Small intestine (tissue), 7 donors: ENCODE results near the gene RAPGEF2. TPM values are rescaled to one million over a fixed set of nuclear protein-coding genes. Genes with fewer than 3 reads are reported as not detected.
A peak's percentile ranks its signal among the peaks of the same experiment; 100 is the strongest.

Experiments
- DNase-seq, 2 donors: peaks; one replicate each; pipeline versions ENCODE4 v3.0.0 to v3.0.0-alpha.2; 2013
- FAIRE-seq: peaks from 2 replicates; lab custom pipeline; 2012; peaks lifted over from hg19 to GRCh38; lab: Jason Lieb, UNC
- H3K27ac ChIP-seq, 3 donors: one replicate each; pipeline ENCODE4 v1.5.1; 2013; ENCODE audit warnings: low read length in 2 of 3, mild to moderate bottlenecking in 2 of 3, control low read depth in 1 of 3, inconsistent platforms in 1 of 3, low read depth in 1 of 3, moderate library complexity in 1 of 3
- H3K27me3 ChIP-seq, 3 donors: one replicate each; pipeline ENCODE4 v1.6.1; 2013; ENCODE audit warnings: low read length in 3 of 3, inconsistent platforms in 1 of 3; ENCODE audit not compliant: control insufficient read depth in 3 of 3, insufficient read depth in 3 of 3
- H3K36me3 ChIP-seq, 3 donors: one replicate each; pipeline ENCODE4 v1.6.1; 2013; ENCODE audit warnings: low read length in 3 of 3, inconsistent platforms in 1 of 3, low read depth in 1 of 3, mild to moderate bottlenecking in 1 of 3, moderate library complexity in 1 of 3; ENCODE audit not compliant: control insufficient read depth in 3 of 3, insufficient read depth in 2 of 3
- H3K4me1 ChIP-seq, 3 donors: one replicate each; pipeline ENCODE4 v1.6.1; 2013; ENCODE audit warnings: low read length in 2 of 3, inconsistent platforms in 1 of 3, low read depth in 1 of 3, mild to moderate bottlenecking in 1 of 3, moderate library complexity in 1 of 3; ENCODE audit not compliant: control insufficient read depth in 3 of 3, insufficient read depth in 2 of 3
- H3K4me3 ChIP-seq, 3 donors: one replicate each; pipeline ENCODE4 v1.5.1; 2013; ENCODE audit warnings: low read length in 3 of 3, control low read depth in 1 of 3, inconsistent platforms in 1 of 3, low read depth in 1 of 3, mild to moderate bottlenecking in 1 of 3, moderate library complexity in 1 of 3
- H3K9me3 ChIP-seq, 2 donors: one replicate each; pipeline ENCODE4 v1.6.1; 2013; ENCODE audit warnings: low read depth in 1 of 2, low read length in 1 of 2; ENCODE audit not compliant: control insufficient read depth in 2 of 2, insufficient read depth in 1 of 2
- WGBS, 3 donors: extraction: QIAGEN DNeasy Blood & Tissue Kit; methylation state at CpG; one replicate each; pipeline ENCODE4 v1.1.7; 2013; 5-methylcytosine and 5-hydroxymethylcytosine counted together
- polyA plus RNA-seq, 4 donors: library from polyadenylated mRNA; stranded (reverse) in 3 of 4; unstranded in 1 of 4; fragments of 200-250 nt in 3 of 4; fragments of 120-200 nt in 1 of 4; gene quantifications; one replicate each; pipeline versions ENCODE4 v1.2.1 to v1.2.3, GENCODE V29; 2013
- donor health status: healthy with polysubstance abuse.
- donor health status: control.
- donor health status: control.
- donor health status: Bipolar disorder and iron deficiency.
- donor health status: healthy.

RAPGEF2 gene
- polyA plus RNA-seq, 4 donors, result 7.6 to 49.5 (median 11.8) TPM

DNA sequence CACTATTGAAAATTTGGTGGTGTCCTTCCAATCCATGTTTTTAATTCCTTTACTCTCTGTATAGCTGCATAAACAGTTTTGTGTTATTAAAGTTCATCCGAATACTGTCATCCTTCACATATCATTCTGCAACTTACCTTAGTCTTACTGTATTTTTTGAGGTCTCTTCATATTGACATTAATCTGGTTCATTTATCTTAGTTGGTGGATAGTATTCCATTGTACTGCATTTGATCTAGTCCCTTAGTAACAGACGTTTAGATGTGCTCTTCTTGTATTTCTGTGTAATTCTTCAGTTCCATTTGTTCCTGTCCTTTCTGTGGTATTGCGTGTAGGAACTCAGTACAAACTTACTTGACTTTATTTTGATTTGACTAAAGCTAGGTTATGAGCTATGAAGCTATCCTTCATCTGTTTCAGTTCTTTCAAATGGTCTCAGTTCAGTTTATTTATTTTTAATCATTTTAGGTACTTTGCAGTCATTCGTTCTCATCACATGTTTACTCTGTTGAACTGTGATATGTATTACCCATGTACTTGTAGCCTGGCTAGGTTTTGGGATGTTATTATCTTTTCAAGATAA, 41.3 kb downstream of the RAPGEF2 start:
- no peaks in the 10 kb centered on the region for H3K9me3 ChIP-seq
- H3K4me3 ChIP-seq, result no peak overlapping the region
- WGBS, 3 donors, result 71 to 83% (median 79%) methylated on average over 4 of the region's 4 CpGs
- H3K27ac ChIP-seq, result no peak overlapping the region
- FAIRE-seq, result no peak
- H3K36me3 ChIP-seq, result no peaks in the 10 kb centered on the region
- no peaks in the 10 kb centered on the region for H3K27me3 ChIP-seq
- peaks cover 0 to 4% (median 0%) of the 10 kb centered on the region in 3 donors for H3K4me1 ChIP-seq
- no peak for DNase-seq

DNA sequence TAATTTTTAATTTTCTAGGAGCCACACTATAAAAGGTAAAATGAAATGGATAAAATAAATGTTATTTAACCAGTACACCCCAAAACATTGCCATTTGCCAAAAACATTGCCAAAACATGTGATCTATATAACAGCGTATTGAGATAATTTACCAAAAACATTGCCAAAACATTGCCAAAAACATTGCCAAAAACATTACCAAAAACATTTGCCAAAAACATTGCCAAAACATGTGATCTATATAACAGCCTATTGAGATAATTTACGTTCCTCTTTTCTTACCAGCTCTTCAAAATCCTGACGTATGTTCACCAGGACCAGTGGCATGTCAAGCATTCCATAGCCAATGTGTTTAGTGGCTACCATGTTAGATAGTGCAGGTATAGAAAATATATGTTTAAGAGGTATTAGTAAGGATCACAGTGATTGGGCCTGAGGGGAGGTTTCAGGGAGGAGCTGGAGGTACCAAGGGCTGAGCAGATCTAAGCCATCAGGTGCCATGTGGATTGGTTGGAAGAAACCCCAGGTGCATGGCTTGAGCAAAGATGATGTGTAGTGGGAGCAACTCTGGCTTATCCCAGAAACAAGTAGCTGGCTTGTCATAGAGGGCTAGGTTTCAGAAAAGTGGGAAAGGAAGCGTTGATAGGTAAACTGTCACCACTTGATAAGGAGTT, 42.6 kb downstream of the RAPGEF2 start:
- H3K4me1 ChIP-seq, result peaks cover 0 to 6% (median 0%) of the 10 kb centered on the region in 3 donors
- 89 to 96% (median 93%) methylated on average over 4 of the region's 4 CpGs for WGBS, 3 donors
- no peaks in the 10 kb centered on the region for H3K9me3 ChIP-seq
- FAIRE-seq, result no peak
- H3K27ac ChIP-seq, result no peak overlapping the region
- DNase-seq, result no peak
- no peaks in the 10 kb centered on the region for H3K36me3 ChIP-seq
- no peaks in the 10 kb centered on the region for H3K27me3 ChIP-seq
- H3K4me3 ChIP-seq, result no peak overlapping the region

DNA sequence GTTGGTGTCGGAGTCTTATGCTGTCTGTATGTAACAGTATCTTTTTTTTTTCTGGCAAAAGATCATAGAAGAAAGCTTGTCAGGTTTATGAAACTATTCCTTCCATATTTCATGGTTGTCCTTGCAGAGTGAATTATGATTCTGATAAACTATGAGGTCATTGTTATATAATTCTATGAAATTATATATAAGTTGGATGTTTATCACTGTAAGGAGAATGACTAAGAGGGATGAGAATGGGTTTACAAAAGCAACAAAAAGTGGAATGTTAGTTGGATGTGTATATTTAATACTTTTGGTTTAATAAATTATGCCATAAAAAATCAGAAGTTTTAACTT, 43.1 kb downstream of the RAPGEF2 start:
- Histone ChIP-seq H3K9me3 (no peaks in the 10 kb centered on the region), H3K36me3 (no peaks in the 10 kb centered on the region), H3K27me3 (no peaks in the 10 kb centered on the region), H3K27ac (no peak overlapping the region), H3K4me3 (no peak overlapping the region), H3K4me1 (peaks cover 0 to 7% (median under 1%) of the 10 kb centered on the region in 3 donors)
- DNase-seq (no peak), FAIRE-seq (no peak)
- WGBS, 3 donors, result 74 to 81% (median 81%) methylated on average over 1 of the region's 1 CpG

DNA sequence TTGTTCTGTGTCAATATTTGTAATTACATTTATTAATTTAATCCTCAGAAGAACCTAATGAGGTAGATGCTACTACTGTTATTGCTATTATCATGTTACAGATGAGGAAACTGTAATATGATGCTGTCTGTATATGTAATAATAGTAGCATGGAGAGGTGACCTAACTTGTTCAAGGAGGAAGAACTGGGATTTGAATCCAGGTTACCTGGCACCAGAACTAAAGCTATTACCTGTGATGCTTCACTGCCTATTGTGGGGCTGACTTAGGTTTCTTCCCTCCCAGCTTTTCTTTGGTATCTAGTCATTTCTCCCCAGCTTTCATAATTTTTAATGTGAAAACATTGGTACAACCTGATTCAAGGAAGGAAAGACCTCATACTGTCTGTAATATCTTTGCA, 43.6 kb downstream of the RAPGEF2 start:
- H3K4me1 ChIP-seq, result peaks cover 0 to 7% (median 3%) of the 10 kb centered on the region in 3 donors

DNA sequence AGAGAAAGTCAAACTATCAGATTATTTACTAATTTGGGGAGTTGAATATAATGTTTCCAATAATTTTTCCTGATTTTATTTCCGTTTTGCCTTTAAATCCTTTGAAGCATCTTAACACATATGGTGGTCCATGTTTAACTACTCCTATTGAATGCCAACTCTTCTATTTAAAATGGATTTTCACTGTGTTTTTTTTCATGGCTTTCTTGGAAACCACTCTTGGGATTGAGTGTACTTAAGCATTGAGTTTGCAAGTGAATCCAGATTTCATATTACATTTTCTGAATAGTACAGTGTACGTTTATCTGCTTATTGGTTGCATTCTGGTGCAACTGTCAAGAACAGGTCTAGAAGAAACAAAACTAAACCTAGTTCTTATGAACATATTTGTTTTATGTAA, 45.6 kb downstream of the RAPGEF2 start:
- FAIRE-seq, result no peak
- no peak for DNase-seq
- H3K36me3 ChIP-seq, result no peaks in the 10 kb centered on the region
- no peaks in the 10 kb centered on the region for H3K9me3 ChIP-seq
- peaks cover 0 to 9% (median 3%) of the 10 kb centered on the region in 3 donors for H3K4me1 ChIP-seq
- WGBS, 3 donors, result 85 to 97% (median 91%) methylated on average over 2 of the region's 2 CpGs
- no peak overlapping the region for H3K27ac ChIP-seq
- no peaks in the 10 kb centered on the region for H3K27me3 ChIP-seq
- no peak overlapping the region for H3K4me3 ChIP-seq

More for the DNA sequence above, 43.6 kb downstream of the RAPGEF2 start:
- no peak overlapping the region for H3K27ac ChIP-seq
- H3K27me3 ChIP-seq, result no peaks in the 10 kb centered on the region
- no peak for FAIRE-seq
- no peak for DNase-seq
- H3K9me3 ChIP-seq, result no peaks in the 10 kb centered on the region
- H3K36me3 ChIP-seq, result no peaks in the 10 kb centered on the region
- H3K4me3 ChIP-seq, result no peak overlapping the region

DNA sequence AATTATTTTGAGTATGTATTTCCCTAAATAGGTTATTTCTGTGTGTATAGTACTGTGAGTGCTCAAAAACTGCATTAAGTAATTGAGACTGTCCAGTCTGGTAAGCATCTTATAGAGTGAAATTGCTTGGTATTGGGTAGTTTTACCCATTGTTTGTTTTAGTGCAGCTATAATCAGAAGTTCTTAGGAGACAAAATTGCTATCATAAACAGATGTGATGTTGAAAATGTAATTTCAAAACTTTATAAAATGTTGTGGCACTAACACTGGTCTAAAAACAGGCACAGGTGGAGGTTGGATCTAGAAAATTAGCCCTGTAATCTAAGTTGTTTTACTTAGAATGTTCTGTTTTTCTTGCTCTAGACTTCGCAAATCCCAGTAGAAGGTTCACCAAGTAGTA, 46.8 kb downstream of the RAPGEF2 start:
- Histone ChIP-seq H3K27me3 (no peaks in the 10 kb centered on the region), H3K9me3 (no peaks in the 10 kb centered on the region), H3K27ac (no peak overlapping the region), H3K36me3 (no peaks in the 10 kb centered on the region), H3K4me1 (peaks cover 0 to 9% (median 3%) of the 10 kb centered on the region in 3 donors), H3K4me3 (no peak overlapping the region)
- 96 to 100% (median 100%) methylated on average over 1 of the region's 1 CpG for WGBS, 3 donors
- FAIRE-seq (no peak), DNase-seq (no peak)

DNA sequence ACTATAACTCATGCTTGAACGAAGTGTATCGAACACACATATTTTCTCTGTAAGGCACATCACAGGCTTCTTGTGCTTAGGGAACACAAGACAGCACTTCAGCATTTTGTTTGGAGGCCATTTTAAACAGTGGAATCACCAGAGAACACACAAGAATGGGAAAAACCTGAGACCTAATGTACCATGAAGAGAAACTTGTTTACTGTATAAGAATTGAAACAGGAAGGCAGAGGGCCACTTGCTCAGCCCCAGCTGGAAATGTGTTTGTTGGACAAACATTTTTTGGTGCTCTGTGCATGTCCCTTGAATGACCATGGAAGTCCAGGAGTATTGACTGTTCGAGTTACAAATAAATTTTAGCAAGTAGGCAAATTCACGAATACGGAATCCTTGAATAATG, 47.5 kb downstream of the RAPGEF2 start:
- Histone ChIP-seq H3K9me3 (no peaks in the 10 kb centered on the region), H3K27me3 (no peaks in the 10 kb centered on the region), H3K4me3 (no peak overlapping the region), H3K4me1 (peaks cover 0 to 9% (median 3%) of the 10 kb centered on the region in 3 donors), H3K36me3 (no peaks in the 10 kb centered on the region), H3K27ac (peak overlapping the region in 1 of 3 donors; percentile 17)
- FAIRE-seq (no peak), DNase-seq (no peak)
- WGBS, 3 donors, result 74 to 86% (median 83%) methylated on average over 5 of the region's 5 CpGs

DNA sequence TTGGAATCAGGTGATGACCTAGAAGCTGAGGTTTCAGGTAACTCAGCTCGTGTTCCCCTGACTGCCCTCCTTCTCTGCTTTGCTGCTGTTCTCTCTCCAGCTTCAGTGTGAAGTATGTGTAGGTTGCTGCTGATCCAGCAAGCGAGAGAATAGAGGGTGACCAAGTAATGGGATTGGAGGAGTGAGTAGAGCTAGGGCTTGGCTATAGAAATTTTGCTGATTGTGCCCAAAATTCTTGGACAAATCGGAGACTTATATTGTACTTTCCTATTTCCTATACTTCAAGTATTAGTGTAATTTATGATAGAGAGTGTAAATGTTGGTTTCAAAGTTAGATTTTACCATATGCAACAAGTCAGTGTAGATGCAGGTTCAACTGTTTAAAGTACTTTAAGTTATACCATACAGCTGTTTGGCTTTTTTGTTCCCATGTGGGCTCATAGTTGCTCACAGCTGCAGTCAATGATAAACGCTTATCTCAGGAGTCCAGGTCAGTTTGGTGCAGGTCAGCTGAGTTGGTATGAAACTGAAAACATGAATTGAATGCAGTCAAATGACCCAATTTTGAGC, 48.0 kb downstream of the RAPGEF2 start:
- FAIRE-seq, result no peak
- Histone ChIP-seq H3K4me3 (no peak overlapping the region), H3K27me3 (no peaks in the 10 kb centered on the region), H3K27ac (no peak overlapping the region), H3K36me3 (no peaks in the 10 kb centered on the region), H3K4me1 (peaks cover 0 to 6% (median 3%) of the 10 kb centered on the region in 3 donors), H3K9me3 (no peaks in the 10 kb centered on the region)
- WGBS, 3 donors, result 64 to 70% (median 67%) methylated on average over 4 of the region's 4 CpGs
- DNase-seq, result peak; percentile 18 to 39
